Epithelial cell of esophagus (primary cell): ENCODE measurements around the gene RGCC.

Experiments used
- DNase-seq: peaks from one replicate; pipeline ENCODE4 v3.0.0; 2010; ENCODE audit warnings: low read depth
- H3K4me3 ChIP-seq: 2 replicates; pipeline ENCODE4 v1.5.1; 2011; ENCODE audit warnings: mild to moderate bottlenecking, low read length, control low read depth
- TF ChIP-seq, protein P1 (sequence below): IDR thresholded peaks from 2 replicates; pipeline ENCODE4 v1.5.1; 2011; ENCODE audit warnings: low read depth, mild to moderate bottlenecking, low read length, control low read depth, inconsistent platforms; ENCODE audit not compliant: insufficient read depth; ENCODE audit errors: missing control alignments

The RGCC gene

DNA sequence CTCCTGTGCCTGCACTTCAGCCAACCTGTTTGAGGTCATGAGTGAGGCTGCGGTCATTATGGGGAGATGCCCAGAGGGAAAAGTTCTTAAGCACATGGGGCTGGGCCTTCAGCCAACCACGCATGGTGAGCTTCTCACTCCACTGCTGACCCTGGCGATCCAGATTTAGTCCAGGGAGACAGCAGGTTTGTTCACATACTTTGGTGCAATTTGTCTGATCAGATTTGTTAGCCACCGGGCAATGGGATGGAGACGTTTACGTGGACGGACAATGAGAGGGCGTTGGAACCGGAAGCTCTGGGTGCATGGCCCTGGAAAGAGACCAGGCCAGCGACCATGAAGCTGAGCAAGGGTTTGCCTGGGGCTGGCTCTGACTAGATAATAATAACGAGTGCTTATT is 56.2 kb downstream of the RGCC start:
- DNase-seq, result no peak
- TF ChIP-seq, protein P1, sequence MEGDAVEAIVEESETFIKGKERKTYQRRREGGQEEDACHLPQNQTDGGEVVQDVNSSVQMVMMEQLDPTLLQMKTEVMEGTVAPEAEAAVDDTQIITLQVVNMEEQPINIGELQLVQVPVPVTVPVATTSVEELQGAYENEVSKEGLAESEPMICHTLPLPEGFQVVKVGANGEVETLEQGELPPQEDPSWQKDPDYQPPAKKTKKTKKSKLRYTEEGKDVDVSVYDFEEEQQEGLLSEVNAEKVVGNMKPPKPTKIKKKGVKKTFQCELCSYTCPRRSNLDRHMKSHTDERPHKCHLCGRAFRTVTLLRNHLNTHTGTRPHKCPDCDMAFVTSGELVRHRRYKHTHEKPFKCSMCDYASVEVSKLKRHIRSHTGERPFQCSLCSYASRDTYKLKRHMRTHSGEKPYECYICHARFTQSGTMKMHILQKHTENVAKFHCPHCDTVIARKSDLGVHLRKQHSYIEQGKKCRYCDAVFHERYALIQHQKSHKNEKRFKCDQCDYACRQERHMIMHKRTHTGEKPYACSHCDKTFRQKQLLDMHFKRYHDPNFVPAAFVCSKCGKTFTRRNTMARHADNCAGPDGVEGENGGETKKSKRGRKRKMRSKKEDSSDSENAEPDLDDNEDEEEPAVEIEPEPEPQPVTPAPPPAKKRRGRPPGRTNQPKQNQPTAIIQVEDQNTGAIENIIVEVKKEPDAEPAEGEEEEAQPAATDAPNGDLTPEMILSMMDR, result no peak
- H3K4me3 ChIP-seq, result no peak overlapping the region

DNA sequence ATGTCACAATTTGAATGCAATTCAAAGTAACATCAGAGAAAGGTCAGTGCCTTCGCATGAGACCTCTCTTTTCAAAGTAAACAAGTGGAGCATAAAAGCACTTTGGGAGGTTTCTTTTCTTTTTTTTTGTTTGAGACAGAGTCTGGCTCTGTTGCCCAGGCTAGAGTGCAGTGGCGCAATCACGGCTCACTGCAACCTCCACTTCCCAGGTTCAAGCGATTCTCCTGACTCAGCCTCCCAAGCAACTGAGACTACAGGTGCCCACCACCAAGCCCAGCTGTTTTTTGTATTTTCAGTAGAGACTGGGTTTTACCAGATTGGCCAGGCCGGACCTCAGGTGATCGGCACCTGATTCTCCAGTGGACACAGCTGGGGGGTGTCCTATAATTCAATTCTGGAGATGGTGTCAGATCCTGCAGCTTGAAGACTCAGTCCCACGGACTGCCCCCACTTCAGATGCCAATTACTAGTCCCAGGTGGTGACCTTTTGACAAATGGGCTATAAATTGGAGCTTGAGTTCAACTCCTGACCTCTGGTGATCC is 57.6 kb downstream of the RGCC start:
- H3K4me3 ChIP-seq, result no peak overlapping the region
- TF ChIP-seq, protein P1, result no peak
- DNase-seq, result no peak

DNA sequence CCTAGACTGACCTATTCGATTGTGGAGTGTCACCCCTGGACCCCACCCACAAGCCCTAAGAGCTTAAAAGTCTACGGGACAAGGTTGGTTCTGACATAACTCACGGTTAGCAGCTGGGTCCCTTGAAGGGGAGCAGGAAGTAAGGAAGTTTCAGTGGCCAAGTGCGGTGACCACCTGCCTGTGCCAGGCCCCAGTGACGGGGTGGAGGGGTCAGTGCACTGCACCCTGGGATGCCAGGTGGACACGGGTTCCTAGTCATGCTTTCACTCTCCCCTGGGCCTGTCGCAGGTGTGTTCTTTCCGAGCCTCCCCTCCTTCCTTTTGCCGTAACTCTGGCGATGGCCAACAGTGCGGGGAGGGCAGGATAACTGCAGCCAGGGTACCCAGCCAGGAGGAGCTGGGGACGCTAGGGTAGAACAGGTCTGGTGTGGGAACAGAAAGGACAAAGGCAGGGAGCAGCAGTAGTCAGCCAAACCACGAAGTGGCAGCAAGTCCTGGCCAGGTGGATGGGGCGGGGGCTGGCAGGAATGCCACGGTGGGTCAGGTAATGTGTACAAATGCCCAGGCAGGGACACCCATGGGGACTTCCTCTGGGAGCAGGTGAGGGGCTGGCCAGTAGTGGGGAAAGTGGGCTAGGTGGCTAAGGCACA is 58.3 kb downstream of the RGCC start:
- no peak overlapping the region for H3K4me3 ChIP-seq
- TF ChIP-seq, protein P1, result no peak
- no peak for DNase-seq

DNA sequence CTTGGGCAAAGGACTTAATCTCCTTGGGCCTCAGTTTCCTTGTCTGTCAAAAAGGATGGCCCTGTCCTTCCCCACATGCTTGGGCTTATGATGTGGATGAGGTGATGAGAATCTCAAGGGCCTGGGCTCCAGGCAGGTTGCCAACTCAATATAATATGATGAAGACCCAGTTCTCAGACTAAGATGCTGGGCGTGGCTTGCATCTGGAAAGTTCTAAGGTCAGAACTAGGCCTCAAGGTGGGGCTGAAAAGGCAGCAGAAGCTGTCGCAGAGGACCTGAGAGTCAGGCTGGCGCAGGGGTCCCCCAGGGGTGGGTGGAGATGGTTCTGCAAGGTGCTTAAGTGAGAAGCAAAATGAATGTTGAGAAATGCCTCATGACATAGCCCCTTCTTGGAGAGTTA is 58.8 kb downstream of the RGCC start:
- no peak for DNase-seq
- TF ChIP-seq, protein P1, result no peak
- H3K4me3 ChIP-seq, result no peak overlapping the region

DNA sequence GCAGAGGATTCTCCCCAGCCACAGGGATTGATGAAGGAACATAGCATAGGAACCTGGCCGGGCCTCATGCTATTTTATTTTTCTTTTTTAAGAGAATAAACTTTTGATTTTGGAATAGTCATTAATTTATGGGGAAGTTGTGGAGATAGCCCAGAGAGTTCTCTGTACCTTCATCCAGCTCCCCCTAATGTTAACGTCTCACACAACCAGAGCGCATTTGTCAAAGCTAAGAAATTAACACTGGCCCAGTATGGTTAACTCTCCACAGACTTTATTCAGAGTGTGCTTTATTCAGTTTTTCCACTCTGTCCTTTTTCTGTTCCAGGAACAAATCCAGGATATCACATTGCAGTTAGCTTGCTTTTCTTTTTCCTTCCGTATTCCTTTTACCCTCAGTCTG is 59.4 kb downstream of the RGCC start:
- no peak overlapping the region for H3K4me3 ChIP-seq
- TF ChIP-seq, protein P1, result no peak
- DNase-seq, result no peak

DNA sequence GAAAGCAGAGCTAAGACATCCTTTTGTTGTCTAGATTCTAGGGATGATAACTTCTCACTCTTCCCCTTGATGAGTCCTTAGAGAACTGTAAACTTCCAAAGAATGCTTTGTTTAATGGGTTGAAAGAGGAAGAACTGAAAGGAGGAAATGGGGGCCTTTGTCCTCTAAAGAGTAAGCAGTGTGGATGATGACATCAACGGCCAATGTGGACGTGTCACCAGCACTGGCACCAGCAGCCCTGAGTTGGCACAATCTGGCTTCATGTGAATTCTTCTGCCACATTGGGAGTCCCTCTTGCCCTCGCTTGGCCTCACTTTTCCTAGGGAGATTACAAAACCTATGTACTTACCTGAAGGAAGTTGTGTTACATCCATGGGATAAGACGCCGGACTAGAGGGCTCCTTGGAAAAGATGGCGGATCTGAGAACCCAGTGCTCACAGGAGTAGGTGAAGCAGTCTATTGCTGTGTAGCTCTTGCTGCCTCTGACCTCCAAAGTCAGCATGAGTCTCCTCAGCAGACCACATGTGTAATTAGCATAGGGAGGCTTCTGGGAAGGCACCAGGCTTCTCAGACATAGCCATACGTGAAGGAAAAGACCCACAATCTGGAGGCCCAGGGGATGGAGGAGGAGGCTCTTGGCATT is 62.8 kb downstream of the RGCC start:
- no peak overlapping the region for H3K4me3 ChIP-seq
- TF ChIP-seq, protein P1, result no peak
- no peak for DNase-seq
